K562 (cell line): ENCODE results near the gene HSPA4. TPM values are rescaled to one million over a fixed set of nuclear protein-coding genes. Genes with fewer than 3 reads are reported as not detected.

Source experiments
- ATAC-seq: fragments of 200-7000 bp; cut with Tn5 transposase; 3 replicates; pipeline ENCODE4 v1.9.1; 2020; ENCODE audit warnings: moderate library complexity
- BruUV-seq: library from RNA; stranded (reverse); fragments of 400-500 nt; replicated peaks from 2 replicates; lab custom pipeline; 2021; lab: Mats Ljungman, UMichigan
- CTCF ChIA-PET: fragments of 300-600 bp; formaldehyde crosslinking; extraction: SDS; loops from one replicate; lab custom pipeline; 2021; ENCODE audit warnings: low intra/inter-chr PET ratio; lab: Yijun Ruan, JAX
- POLR2A ChIA-PET: fragments of 300-600, 350-650 bp; sonication (Branson Sonifier 250); formaldehyde crosslinking; extraction: SDS; loops from one replicate; lab custom pipeline; 2021; ENCODE audit warnings: antibody characterized with exemption, inconsistent platforms; lab: Yijun Ruan, JAX
- DNase-seq, 4 experiments: peaks; one replicate each; pipeline versions ENCODE4 v3.0.0 to v3.0.0-alpha.2; 2011 to 2018; ENCODE audit warnings: low spot score in 3 of 4, mixed read lengths in 3 of 4; ENCODE audit errors: extremely low read depth in 1 of 4
- FAIRE-seq: peaks from 2 replicates; lab custom pipeline; 2011; peaks lifted over from hg19 to GRCh38; lab: Jason Lieb, UNC
- H2AFZ ChIP-seq: 2 replicates; pipeline ENCODE4 v1.6.0; 2011; ENCODE audit warnings: low read depth, low read length, control low read depth, inconsistent platforms
- H3K27ac ChIP-seq: fragments of 200-600 bp; 3 replicates; pipeline ENCODE4 v1.8.0; 2011; ENCODE audit warnings: low read depth, mild to moderate bottlenecking, control low read depth, inconsistent platforms, low read length, moderate library complexity, mixed read lengths; ENCODE audit errors: extremely low read depth
- H3K27me3 ChIP-seq, 2 experiments: fragments of 300-600 bp in 1 of 2; 2 replicates in 1 of 2; 3 replicates in 1 of 2; pipeline versions ENCODE4 v1.6.0 to v1.8.0; 2011; ENCODE audit warnings: inconsistent platforms in 2 of 2, low read length in 2 of 2, mild to moderate bottlenecking in 1 of 2, mixed read lengths in 1 of 2, moderate library complexity in 1 of 2; ENCODE audit not compliant: control insufficient read depth in 2 of 2, insufficient read depth in 2 of 2
- H3K36me3 ChIP-seq: fragments of 300-600 bp; 3 replicates; pipeline ENCODE4 v1.8.0; 2011; ENCODE audit warnings: mild to moderate bottlenecking, low read length, inconsistent platforms; ENCODE audit not compliant: control insufficient read depth, insufficient read depth
- H3K4me1 ChIP-seq, 2 experiments: fragments of 200-600 bp in 1 of 2; replicated peaks in 1 of 2; 2 replicates in 1 of 2; 3 replicates in 1 of 2; pipeline versions ENCODE4 v1.5.1 to v1.8.0; 2011; ENCODE audit warnings: inconsistent platforms in 2 of 2, low read length in 2 of 2, mild to moderate bottlenecking in 1 of 2, mixed read lengths in 1 of 2, moderate library complexity in 1 of 2; ENCODE audit not compliant: control insufficient read depth in 2 of 2, insufficient read depth in 2 of 2
- H3K4me2 ChIP-seq: 2 replicates; pipeline ENCODE4 v1.6.1; 2011; ENCODE audit warnings: low read length, control low read depth, inconsistent platforms, mixed read lengths; ENCODE audit not compliant: insufficient read depth
- H3K4me3 ChIP-seq: fragments of 200-600 bp; sonication (generic), shearing (Covaris generic); 2 replicates; pipeline ENCODE4 v1.5.1; 2016; ENCODE audit warnings: control low read depth, inconsistent platforms
- H3K79me2 ChIP-seq: fragments of 200-600 bp; 3 replicates; pipeline ENCODE4 v1.8.0; 2011; ENCODE audit warnings: low read length, inconsistent platforms; ENCODE audit not compliant: control insufficient read depth, insufficient read depth
- H3K9ac ChIP-seq, 2 experiments: 2 replicates each; pipeline versions ENCODE4 v1.6.0 to v1.6.1; 2011; ENCODE audit warnings: low read depth in 2 of 2, low read length in 2 of 2, control low read depth in 1 of 2, inconsistent platforms in 1 of 2, mild to moderate bottlenecking in 1 of 2, mixed read lengths in 1 of 2; ENCODE audit not compliant: insufficient read depth in 1 of 2
- H3K9me1 ChIP-seq: one replicate; pipeline ENCODE4 v1.6.0; 2011; ENCODE audit warnings: inconsistent platforms, mild to moderate bottlenecking, low read length, moderate library complexity; ENCODE audit not compliant: control insufficient read depth, insufficient read depth
- H3K9me3 ChIP-seq: replicated peaks from 2 replicates; pipeline ENCODE4 v1.5.1; 2011; ENCODE audit warnings: low read depth, low read length, inconsistent platforms; ENCODE audit not compliant: control insufficient read depth, insufficient read depth
- H4K20me1 ChIP-seq: replicated peaks from 2 replicates; pipeline ENCODE4 v1.6.1; 2011; ENCODE audit warnings: low read length, inconsistent platforms, mixed read lengths; ENCODE audit not compliant: control insufficient read depth, insufficient read depth
- ARID4B ChIP-seq: sonication (generic); formaldehyde crosslinking; IDR thresholded peaks from 2 replicates; pipeline ENCODE4 v1.8.0; 2022; ENCODE audit warnings: mild to moderate bottlenecking, missing genetic modification reagents
- CCAR2 ChIP-seq: fragments of 200-400 bp; formaldehyde crosslinking; IDR thresholded peaks from 2 replicates; pipeline ENCODE4 v1.6.1; 2017; ENCODE audit warnings: mild to moderate bottlenecking, low read depth, low read length
- DNMT1 ChIP-seq: fragments of 450-650 bp; IDR thresholded peaks from 2 replicates; pipeline ENCODE4 v1.6.1; 2016; ENCODE audit warnings: antibody characterized with exemption, mild to moderate bottlenecking
- E2F5 ChIP-seq: sonication (generic); formaldehyde crosslinking; IDR thresholded peaks from 2 replicates; pipeline ENCODE4 v1.8.0; 2022; ENCODE audit warnings: mild to moderate bottlenecking, missing genetic modification reagents
- ID3 ChIP-seq, 2 experiments: fragments of 250-450 bp in 1 of 2; fragments of 450-650 bp in 1 of 2; sonication (Bioruptor Pico) in 1 of 2; IDR thresholded peaks; 2 replicates each; pipeline versions ENCODE4 v1.6.1 to v1.8.0; 2016 to 2021; ENCODE audit warnings: mild to moderate bottlenecking in 2 of 2, moderate library complexity in 2 of 2, missing compliant biosample characterization in 1 of 2, missing genetic modification characterization in 1 of 2
- KLF16 ChIP-seq: IDR thresholded peaks from 2 replicates; pipeline ENCODE4 v1.6.1; 2016; ENCODE audit warnings: antibody characterized with exemption
- NCOA2 ChIP-seq, 2 experiments: fragments of 450-650 bp; IDR thresholded peaks; 2 replicates each; pipeline ENCODE4 v1.6.1; 2018; ENCODE audit warnings: mild to moderate bottlenecking in 2 of 2, moderate library complexity in 1 of 2; ENCODE audit not compliant: partially characterized antibody in 2 of 2
- NFIC ChIP-seq: fragments of 450-650 bp; IDR thresholded peaks from 2 replicates; pipeline ENCODE4 v1.6.1; 2017; ENCODE audit warnings: mild to moderate bottlenecking, inconsistent platforms
- PHB ChIP-seq: fragments of 250-450 bp; sonication (Bioruptor Pico); IDR thresholded peaks from 2 replicates; pipeline ENCODE4 v1.5.0; 2021
- PML ChIP-seq: IDR thresholded peaks from 2 replicates; pipeline ENCODE4 v1.6.1; 2012; ENCODE audit warnings: low read length, inconsistent platforms
- RUNX1 ChIP-seq: sonication (generic); IDR thresholded peaks from 2 replicates; pipeline ENCODE4 v1.6.1; 2016; ENCODE audit warnings: antibody characterized with exemption, low read depth
- SP1 ChIP-seq: sonication (generic); formaldehyde crosslinking; IDR thresholded peaks from 2 replicates; pipeline ENCODE4 v1.8.1; 2022; ENCODE audit warnings: mild to moderate bottlenecking, missing genetic modification reagents
- SPI1 ChIP-seq: IDR thresholded peaks from 2 replicates; pipeline ENCODE4 v1.6.1; 2011; ENCODE audit warnings: low read depth, low read length, control low read depth, borderline replicate concordance
- ZNF239 ChIP-seq: fragments of 250-450 bp; sonication (Bioruptor Pico); IDR thresholded peaks from 2 replicates; pipeline ENCODE4 v1.4.0; 2020; ENCODE audit warnings: mild to moderate bottlenecking
- ZNF507 ChIP-seq: conservative IDR thresholded peaks from 2 replicates; pipeline ENCODE4 v1.6.1; 2017; ENCODE audit warnings: missing genetic modification characterization, missing compliant biosample characterization
- ZNF696 ChIP-seq: fragments of 250-450 bp; sonication (Bioruptor Pico); conservative IDR thresholded peaks from 2 replicates; pipeline ENCODE4 v1.4.0; 2020; ENCODE audit warnings: mild to moderate bottlenecking, moderate library complexity
- ZNF77 ChIP-seq: fragments of 250-450 bp; sonication (Bioruptor Pico); IDR thresholded peaks from 2 replicates; pipeline ENCODE4 v1.5.0; 2020
- ZSCAN29 ChIP-seq: fragments of 450-650 bp; IDR thresholded peaks from 2 replicates; pipeline ENCODE4 v1.6.1; 2017
- WGBS: fragments of 100-300 bp; shearing (Covaris generic); methylation state at CpG from one replicate; pipeline ENCODE4 v1.1.6; 2016; ENCODE audit warnings: low coverage, mixed read lengths; ENCODE audit not compliant: insufficient coverage; ENCODE audit errors: missing lambda C conversion rate; 5-methylcytosine and 5-hydroxymethylcytosine counted together
- in situ Hi-C: fragments of 300-500 bp; cut with MboI; formaldehyde crosslinking; loops from 4 replicates; pipeline ENCODE4 v1.15.0; 2018; ENCODE audit warnings: inconsistent platforms, mixed read lengths
- intact Hi-C: fragments of 100-400 bp; cut with micrococcal nuclease; formaldehyde crosslinking; loops from 2 replicates; pipeline ENCODE4 v1.14.2; 2022
- polyA plus RNA-seq, 8 experiments: library from polyadenylated mRNA; depleted of rRNA in 4 of 8; stranded (reverse) in 5 of 8; unstranded in 3 of 8; fragments of >200 nt; fragmentation: Nextera tagmentation in 2 of 8; fragmentation: Illumina TruSeq in 1 of 8; extraction: Ambion mirVana in 2 of 8; extraction: Trizol in 1 of 8; gene quantifications; 2 replicates each; pipeline versions ENCODE4 v1.2.1 to v1.2.3, GENCODE V29; 2011 to 2014; ENCODE audit warnings: inconsistent platforms in 1 of 8, missing spikeins in 1 of 8
- total RNA-seq, 7 experiments: library from RNA; depleted of rRNA in 6 of 7; stranded (reverse); fragments of >200 nt in 6 of 7; fragmentation: Illumina TruSeq in 2 of 7; extraction: Trizol in 2 of 7; gene quantifications; 2 replicates each; pipeline versions ENCODE4 v1.2.1 to v1.2.3, GENCODE V29; 2011 to 2021; ENCODE audit warnings: low replicate concordance in 1 of 7

Gene HSPA4
- total and polyA plus RNA-seq, 9 of the 15 experiments (the other 6 are each of a cell fraction or from before 2014, with no cell fraction given): 90.3 to 286 (median 148) TPM

- peaks cover 25% of the 10 kb centered on the region for H4K20me1 ChIP-seq
- POLR2A ChIA-PET: interaction anchor here (0.6 to 0.7 kb wide), 2 partner anchors 8 to 183 kb away, joined by 3 to 4 read pairs; no protein-coding TSS in a partner anchor
- H3K9ac ChIP-seq: no peak overlapping the region
- H3K4me2 ChIP-seq: no peak overlapping the region
- FAIRE-seq (no peak), ATAC-seq (no peak), DNase-seq (no peak)
- peaks cover 91% of the 10 kb centered on the region for H3K79me2 ChIP-seq
- H3K9me1 ChIP-seq: no peaks in the 10 kb centered on the region
- H3K27me3 ChIP-seq: no peaks in the 10 kb centered on the region
- peaks cover 63% of the 10 kb centered on the region for H3K36me3 ChIP-seq
- in situ Hi-C loops (no loop called here), intact Hi-C loops (no loop called here)
- H2AFZ ChIP-seq: no peak overlapping the region
- no TSS peak for BruUV-seq
- H3K4me1 ChIP-seq: no peaks in the 10 kb centered on the region
- H3K27ac ChIP-seq: no peak overlapping the region
- no peak overlapping the region for H3K4me3 ChIP-seq
- no peaks in the 10 kb centered on the region for H3K9me3 ChIP-seq
- TF ChIP-seq NCOA2 (IDR thresholded peaks at IDR 0.05; ENCODE audit: partially characterized antibody in 2 of 2) (no peak), KLF16 (no peak), NFIC (no peak), ARID4B (CRISPR knock-in tag) (no peak), ZSCAN29 (no peak), DNMT1 (no peak), RUNX1 (no peak), ZNF696 (CRISPR knock-in tag) (no peak), SP1 (CRISPR knock-in tag) (no peak), ID3 (CRISPR knock-in tag; IDR thresholded peaks at IDR 0.05) (no peak), ID3 (tag; IDR thresholded peaks at IDR 0.05) (no peak), ZNF77 (CRISPR knock-in tag) (no peak), CCAR2 (no peak), ZNF507 (tag) (no peak), SPI1 (no peak), PHB (CRISPR knock-in tag) (no peak), PML (no peak), ZNF239 (CRISPR knock-in tag) (no peak), E2F5 (CRISPR knock-in tag) (no peak)
- CTCF ChIA-PET: no interaction called here
- WGBS: 91% methylated on average over 1 of the region's 1 CpG
These were observed 10.5 kb downstream of the HSPA4 start for GRCh38 chr5:133062276-133062675.
